DOHH2 (cell line): ENCODE data around the gene FRYL.
A peak's percentile ranks its signal among the peaks of the same experiment; 100 is the strongest.

Source experiments
- H3F3A ChIP-seq: fragments of 200-600 bp; sonication (generic), shearing (Covaris generic); 2 replicates; pipeline ENCODE4 v1.6.0; 2016; ENCODE audit warnings: antibody characterized with exemption, mild to moderate bottlenecking; ENCODE audit not compliant: control insufficient read depth, insufficient read depth
- H3K27ac ChIP-seq: fragments of 200-600 bp; sonication (generic); 2 replicates; pipeline ENCODE4 v1.5.1; 2014; ENCODE audit warnings: low read depth, mild to moderate bottlenecking, low read length, moderate library complexity
- H3K27me3 ChIP-seq: fragments of 200-600 bp; sonication (generic); 2 replicates; pipeline ENCODE4 v1.6.1; 2014; ENCODE audit warnings: mild to moderate bottlenecking, low read length, mixed read lengths; ENCODE audit not compliant: control insufficient read depth
- H3K36me3 ChIP-seq: fragments of 200-600 bp; sonication (generic); 2 replicates; pipeline ENCODE4 v1.6.1; 2014; ENCODE audit warnings: mild to moderate bottlenecking, low read length, moderate library complexity, mixed read lengths; ENCODE audit not compliant: control insufficient read depth
- H3K4me1 ChIP-seq: fragments of 200-600 bp; sonication (generic); 2 replicates; pipeline ENCODE4 v1.6.1; 2014; ENCODE audit warnings: mild to moderate bottlenecking, low read length, mixed read lengths; ENCODE audit not compliant: control insufficient read depth
- H3K4me2 ChIP-seq: fragments of 200-600 bp; sonication (generic); 2 replicates; pipeline ENCODE4 v1.6.0; 2014; ENCODE audit warnings: mild to moderate bottlenecking, low read length, moderate library complexity
- H3K4me3 ChIP-seq: fragments of 200-600 bp; sonication (generic); 2 replicates; pipeline ENCODE4 v1.5.1; 2014; ENCODE audit warnings: mild to moderate bottlenecking, low read length, mixed read lengths
- H3K79me2 ChIP-seq: fragments of 200-600 bp; sonication (generic); 2 replicates; pipeline ENCODE4 v1.6.1; 2014; ENCODE audit warnings: mild to moderate bottlenecking, low read length, mixed read lengths; ENCODE audit not compliant: control insufficient read depth
- H3K9me2 ChIP-seq: fragments of 200-600 bp; sonication (generic); replicated peaks from 2 replicates; pipeline ENCODE4 v1.6.1; 2014; ENCODE audit warnings: mild to moderate bottlenecking, low read length, mixed read lengths; ENCODE audit not compliant: control insufficient read depth
- H3K9me3 ChIP-seq: fragments of 200-600 bp; sonication (generic); 2 replicates; pipeline ENCODE4 v1.6.1; 2014; ENCODE audit warnings: antibody characterized with exemption, low read length, mixed read lengths; ENCODE audit not compliant: control insufficient read depth, insufficient read depth
- H4K20me1 ChIP-seq: fragments of 200-600 bp; sonication (generic); 2 replicates; pipeline ENCODE4 v1.6.0; 2014; ENCODE audit warnings: low read depth, mild to moderate bottlenecking, antibody characterized with exemption, low read length, moderate library complexity; ENCODE audit not compliant: control insufficient read depth, insufficient read depth
- CTCF ChIP-seq: fragments of 200-600 bp; sonication (generic); IDR thresholded peaks from one replicate; pipeline ENCODE4 v1.5.1; 2014; ENCODE audit warnings: antibody characterized with exemption, mild to moderate bottlenecking, low read depth, low read length; ENCODE audit not compliant: poor library complexity, severe bottlenecking
- EZH2phosphoT487 ChIP-seq: fragments of 200-600 bp; sonication (generic); IDR thresholded peaks from 2 replicates; pipeline ENCODE4 v1.6.1; 2017; ENCODE audit warnings: borderline replicate concordance, mild to moderate bottlenecking, antibody characterized with exemption, low read length, moderate library complexity, mixed read lengths

Gene FRYL

GRCh38 chr4:48585401-48585800, 194.7 kb downstream of the FRYL start:
- Histone ChIP-seq H3K9me3 (no peaks in the 10 kb centered on the region), H3K79me2 (no peaks in the 10 kb centered on the region), H3F3A (0 out of 2 replicates have a peak, but pooled peaks cover under 1% of the 10 kb centered on the region), H3K27ac (no peak overlapping the region), H3K4me2 (no peak overlapping the region), H3K4me3 (no peak overlapping the region), H3K4me1 (no peaks in the 10 kb centered on the region), H3K9me2 (no peaks in the 10 kb centered on the region), H4K20me1 (no peaks in the 10 kb centered on the region), H3K27me3 (no peaks in the 10 kb centered on the region), H3K36me3 (peaks cover 61% of the 10 kb centered on the region)
- no peak for TF ChIP-seq EZH2phosphoT487

- Histone ChIP-seq H4K20me1 (no peaks in the 10 kb centered on the region), H3K79me2 (no peaks in the 10 kb centered on the region), H3K4me3 (no peak overlapping the region), H3K27ac (no peak overlapping the region), H3K4me2 (no peak overlapping the region), H3K36me3 (peaks cover 57% of the 10 kb centered on the region), H3K27me3 (no peaks in the 10 kb centered on the region), H3K4me1 (no peaks in the 10 kb centered on the region), H3K9me2 (no peaks in the 10 kb centered on the region), H3F3A (peaks cover 9% of the 10 kb centered on the region; the same call in 1 of the 2 replicates), H3K9me3 (no peaks in the 10 kb centered on the region)
- TF ChIP-seq EZH2phosphoT487 (no peak), CTCF (peak; percentile 80)
Measured at GRCh38 chr4:48578132-48578968, 201.7 kb downstream of the FRYL start.

GRCh38 chr4:48575964-48576363, 204.1 kb downstream of the FRYL start:
- Histone ChIP-seq H3K4me2 (no peak overlapping the region), H4K20me1 (peaks cover 2% of the 10 kb centered on the region; the same call in 1 of the 2 replicates), H3F3A (peaks cover 9% of the 10 kb centered on the region; the same call in 1 of the 2 replicates), H3K4me1 (no peaks in the 10 kb centered on the region), H3K27ac (no peak overlapping the region), H3K27me3 (no peaks in the 10 kb centered on the region), H3K4me3 (no peak overlapping the region), H3K79me2 (no peaks in the 10 kb centered on the region), H3K36me3 (peaks cover 55% of the 10 kb centered on the region), H3K9me3 (no peaks in the 10 kb centered on the region), H3K9me2 (no peaks in the 10 kb centered on the region)
- TF ChIP-seq EZH2phosphoT487: no peak
- no peak for TF ChIP-seq CTCF

GRCh38 chr4:48571471-48571870, 208.6 kb downstream of the FRYL start:
- Histone ChIP-seq H3K36me3 (peaks cover 66% of the 10 kb centered on the region), H3K27me3 (no peaks in the 10 kb centered on the region), H3F3A (no peaks in the 10 kb centered on the region), H3K4me1 (no peaks in the 10 kb centered on the region), H3K9me3 (no peaks in the 10 kb centered on the region), H3K79me2 (no peaks in the 10 kb centered on the region), H3K4me3 (no peak overlapping the region), H4K20me1 (peaks cover 2% of the 10 kb centered on the region; the same call in 1 of the 2 replicates), H3K9me2 (no peaks in the 10 kb centered on the region), H3K27ac (no peak overlapping the region), H3K4me2 (no peak overlapping the region)
- TF ChIP-seq EZH2phosphoT487: no peak
- TF ChIP-seq CTCF: no peak
